Lower leg skin (tissue), 4 donors: ENCODE measurements around the gene POLG2. TPM values are rescaled to one million over a fixed set of nuclear protein-coding genes. Genes with fewer than 3 reads are reported as not detected.
"Not testable (repeated sequence)": the region's sequence is repeated elsewhere in the genome, so short reads cannot be mapped to it uniquely, and the experiment has no call there.

Source experiments
- DNase-seq, 2 donors: peaks; one replicate each; pipeline ENCODE4 v3.0.0-alpha.2; 2019; ENCODE audit warnings: low spot score in 2 of 2
- H3K4me3 ChIP-seq: fragments of 200-600 bp; sonication (generic); 2 replicates; pipeline ENCODE4 v1.5.1; 2017; ENCODE audit warnings: mild to moderate bottlenecking, low read depth; ENCODE audit not compliant: poor library complexity, severe bottlenecking
- POLR2A ChIP-seq, 2 donors: fragments of 450-650 bp; IDR thresholded peaks; one replicate each; pipeline ENCODE4 v1.6.1; 2016 to 2017; ENCODE audit warnings: antibody characterized with exemption in 2 of 2, mild to moderate bottlenecking in 1 of 2, moderate library complexity in 1 of 2
- WGBS, 2 donors: methylation state at CpG; one replicate each; pipeline ENCODE4 v1.1.5; 2018; 5-methylcytosine and 5-hydroxymethylcytosine counted together
- intact Hi-C: fragments of 100-400 bp; cut with DNase I; formaldehyde crosslinking; loops from one replicate; pipeline ENCODE4 v1.15.0; 2023; ENCODE audit warnings: low total_unique reads
- total RNA-seq, 4 donors: library from RNA; depleted of rRNA; stranded (reverse); fragments of >200 nt; gene quantifications; one replicate each; pipeline ENCODE4 v1.1.0, GENCODE V29; 2016
- TF ChIP-seq, protein P1 (sequence below), 3 donors: fragments of 450-650 bp; IDR thresholded peaks; one replicate each; pipeline ENCODE4 v1.5.1; 2016; ENCODE audit warnings: antibody characterized with exemption in 3 of 3, mild to moderate bottlenecking in 3 of 3, moderate library complexity in 2 of 3

The POLG2 gene
- total RNA-seq, 4 donors from 2014 or later: 2.2 to 7.7 (median 4.2) TPM

DNA sequence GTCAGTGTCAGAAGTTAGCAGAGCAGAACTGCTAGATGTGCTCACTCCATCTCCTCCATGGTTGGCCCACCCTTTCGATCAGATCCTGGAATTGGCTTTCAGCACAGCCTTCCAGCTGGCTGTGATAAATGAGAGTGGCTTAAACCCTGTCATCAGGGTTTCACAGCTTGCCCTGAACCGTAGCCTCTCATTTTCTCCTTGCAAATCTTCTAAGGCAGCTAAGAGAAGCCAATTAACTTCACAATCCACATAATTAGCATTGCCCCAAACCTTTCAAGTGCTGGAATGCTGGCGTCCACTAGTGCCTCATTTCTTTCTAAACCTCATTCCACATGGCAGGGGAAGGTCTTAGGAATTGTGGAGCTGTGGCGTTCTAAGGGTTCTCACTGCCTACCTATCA lies 26.2 kb downstream of the POLG2 start:
- H3K4me3 ChIP-seq: no peak overlapping the region
- intact Hi-C loops: no loop called here
- DNase-seq: peak in 1 of 2 donors; percentile 43
- TF ChIP-seq, protein P1, sequence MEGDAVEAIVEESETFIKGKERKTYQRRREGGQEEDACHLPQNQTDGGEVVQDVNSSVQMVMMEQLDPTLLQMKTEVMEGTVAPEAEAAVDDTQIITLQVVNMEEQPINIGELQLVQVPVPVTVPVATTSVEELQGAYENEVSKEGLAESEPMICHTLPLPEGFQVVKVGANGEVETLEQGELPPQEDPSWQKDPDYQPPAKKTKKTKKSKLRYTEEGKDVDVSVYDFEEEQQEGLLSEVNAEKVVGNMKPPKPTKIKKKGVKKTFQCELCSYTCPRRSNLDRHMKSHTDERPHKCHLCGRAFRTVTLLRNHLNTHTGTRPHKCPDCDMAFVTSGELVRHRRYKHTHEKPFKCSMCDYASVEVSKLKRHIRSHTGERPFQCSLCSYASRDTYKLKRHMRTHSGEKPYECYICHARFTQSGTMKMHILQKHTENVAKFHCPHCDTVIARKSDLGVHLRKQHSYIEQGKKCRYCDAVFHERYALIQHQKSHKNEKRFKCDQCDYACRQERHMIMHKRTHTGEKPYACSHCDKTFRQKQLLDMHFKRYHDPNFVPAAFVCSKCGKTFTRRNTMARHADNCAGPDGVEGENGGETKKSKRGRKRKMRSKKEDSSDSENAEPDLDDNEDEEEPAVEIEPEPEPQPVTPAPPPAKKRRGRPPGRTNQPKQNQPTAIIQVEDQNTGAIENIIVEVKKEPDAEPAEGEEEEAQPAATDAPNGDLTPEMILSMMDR (IDR thresholded peaks at IDR 0.05): no peak
- no peak for TF ChIP-seq POLR2A (IDR thresholded peaks at IDR 0.05)
- 73% methylated on average over 4 of the region's 4 CpGs for WGBS, 2 donors

DNA sequence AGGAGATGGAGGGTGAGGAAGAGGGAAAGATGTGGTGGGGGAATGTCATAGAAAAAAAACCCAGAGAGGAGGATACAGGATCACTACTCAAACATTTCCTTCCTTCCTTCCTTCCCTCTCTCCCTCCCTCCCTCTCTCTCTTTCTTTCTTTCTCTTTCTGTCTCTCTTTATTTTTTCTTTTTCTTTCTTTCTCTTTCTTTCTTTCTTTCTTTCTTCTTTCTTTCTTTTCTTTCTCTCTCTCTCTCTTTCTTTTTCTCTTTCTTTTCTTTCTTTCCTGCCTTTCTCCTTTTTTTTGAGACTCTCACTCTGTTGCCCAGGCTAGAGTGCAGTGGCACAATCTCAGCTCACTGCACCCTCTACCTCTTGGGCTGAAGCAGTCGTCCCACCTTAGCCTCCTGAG lies 30.0 kb downstream of the POLG2 start:
- H3K4me3 ChIP-seq, DNase-seq, intact Hi-C loops: not testable (repeated sequence)
- 58 to 65% methylated on average over 1 of the region's 1 CpG for WGBS, 2 donors

DNA sequence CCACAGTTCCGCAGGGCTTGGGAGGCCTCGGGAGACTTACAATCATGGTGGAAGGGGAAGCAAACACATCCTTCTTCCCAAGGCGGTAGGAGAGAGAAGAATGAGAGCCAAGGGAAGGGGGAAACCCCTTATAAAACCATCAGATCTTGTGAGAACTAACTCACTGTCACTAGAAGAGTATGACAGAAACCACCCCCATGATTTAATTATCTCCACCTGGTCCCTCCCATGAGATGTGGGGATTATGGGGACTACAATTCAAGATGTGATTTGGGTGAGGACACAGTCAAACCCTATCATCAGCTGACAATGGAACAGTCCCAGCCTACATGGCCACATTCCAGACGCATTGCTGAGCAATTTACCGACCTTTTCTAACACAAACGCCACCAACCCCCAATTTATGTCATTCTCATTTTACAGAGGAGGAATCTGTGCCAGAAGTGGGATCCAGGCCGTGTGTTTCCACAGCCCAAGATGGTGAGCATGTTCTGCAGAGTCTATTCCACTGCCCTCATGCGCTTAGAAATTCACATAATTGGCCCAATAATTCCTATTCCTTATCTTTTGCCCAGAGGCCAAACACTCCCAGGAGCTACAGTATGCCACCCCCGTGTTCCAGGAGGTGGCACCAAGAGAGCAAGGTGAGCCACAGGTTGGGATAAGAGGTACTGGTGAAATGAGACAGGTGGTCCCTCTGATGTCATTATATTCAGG lies 30.7 kb downstream of the POLG2 start:
- no peak overlapping the region for H3K4me3 ChIP-seq
- intact Hi-C loops: no loop called here
- no peak for DNase-seq
- no peak for TF ChIP-seq POLR2A (IDR thresholded peaks at IDR 0.05)
- TF ChIP-seq, protein P1 (IDR thresholded peaks at IDR 0.05): no peak
- 59 to 63% methylated on average over 9 of the region's 9 CpGs for WGBS, 2 donors

DNA sequence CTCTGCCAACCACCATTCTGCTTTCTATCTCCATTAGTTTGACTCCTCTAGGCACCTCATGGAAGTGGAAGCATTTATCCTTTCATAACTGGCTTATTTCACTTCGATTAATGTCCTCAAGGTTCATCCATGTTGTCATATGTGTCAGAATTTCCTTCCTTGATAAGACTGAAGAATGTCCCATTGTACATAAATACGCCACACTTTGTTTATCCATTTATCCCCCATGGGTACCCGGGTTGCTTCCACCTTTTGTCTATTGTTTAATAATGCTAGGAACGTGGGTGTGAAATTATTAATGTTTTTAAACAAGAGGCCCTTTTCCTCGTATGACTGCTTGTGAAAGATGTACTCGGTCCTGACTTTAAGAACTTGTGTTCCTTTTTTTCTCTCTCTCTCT lies 35.1 kb downstream of the POLG2 start:
- intact Hi-C loops: no loop called here
- no peak for DNase-seq
- H3K4me3 ChIP-seq: no peak overlapping the region
- TF ChIP-seq, protein P1 (IDR thresholded peaks at IDR 0.05): no peak
- TF ChIP-seq POLR2A (IDR thresholded peaks at IDR 0.05): no peak
- 67 to 75% methylated on average over 6 of the region's 6 CpGs for WGBS, 2 donors

DNA sequence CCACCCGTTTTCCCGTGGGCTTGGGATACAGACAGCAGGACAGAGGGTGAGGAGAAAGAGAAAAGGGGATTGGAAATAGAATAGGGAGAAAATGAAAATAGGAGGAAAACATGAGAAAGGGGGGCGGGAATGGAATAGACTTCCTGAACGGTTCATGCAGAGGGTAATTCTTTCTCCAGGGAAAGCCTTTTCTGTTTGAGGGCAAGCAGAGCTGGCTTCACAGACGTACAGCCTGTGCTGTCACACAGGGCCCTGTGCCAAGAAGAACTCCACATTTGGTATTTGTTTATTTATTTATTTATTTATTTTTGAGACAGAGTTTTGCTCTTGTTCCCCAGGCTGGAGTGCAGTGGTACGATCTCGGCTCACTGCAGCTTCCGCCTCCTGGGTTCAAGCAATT lies 35.9 kb downstream of the POLG2 start:
- WGBS, 2 donors: 60 to 65% methylated on average over 8 of the region's 8 CpGs
- intact Hi-C loops: no loop called here
- no peak overlapping the region for H3K4me3 ChIP-seq
- no peak for TF ChIP-seq POLR2A (IDR thresholded peaks at IDR 0.05)
- TF ChIP-seq, protein P1 (IDR thresholded peaks at IDR 0.05): no peak
- no peak for DNase-seq

DNA sequence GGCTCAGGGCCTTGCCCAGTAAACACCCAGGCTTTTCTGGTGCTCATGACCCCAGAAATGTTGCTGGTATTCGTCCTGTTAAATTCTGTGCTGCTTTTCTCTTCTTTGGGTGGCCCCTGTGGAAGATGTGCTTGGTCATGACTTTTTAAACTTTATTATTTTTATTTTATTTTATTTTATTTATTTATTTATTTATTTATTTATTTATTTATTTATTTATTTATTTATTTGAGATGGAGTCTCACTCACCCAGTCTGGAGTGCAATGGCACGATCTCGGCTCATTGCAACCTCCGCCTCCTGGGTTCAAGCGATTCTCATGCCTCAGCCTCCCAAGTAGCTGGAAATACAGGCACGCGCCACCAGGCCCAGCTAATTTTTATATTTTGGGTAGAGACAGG lies 37.0 kb downstream of the POLG2 start:
- H3K4me3 ChIP-seq, DNase-seq, intact Hi-C loops: not testable (repeated sequence)
- 98 to 99% methylated on average over 7 of the region's 7 CpGs for WGBS, 2 donors

DNA sequence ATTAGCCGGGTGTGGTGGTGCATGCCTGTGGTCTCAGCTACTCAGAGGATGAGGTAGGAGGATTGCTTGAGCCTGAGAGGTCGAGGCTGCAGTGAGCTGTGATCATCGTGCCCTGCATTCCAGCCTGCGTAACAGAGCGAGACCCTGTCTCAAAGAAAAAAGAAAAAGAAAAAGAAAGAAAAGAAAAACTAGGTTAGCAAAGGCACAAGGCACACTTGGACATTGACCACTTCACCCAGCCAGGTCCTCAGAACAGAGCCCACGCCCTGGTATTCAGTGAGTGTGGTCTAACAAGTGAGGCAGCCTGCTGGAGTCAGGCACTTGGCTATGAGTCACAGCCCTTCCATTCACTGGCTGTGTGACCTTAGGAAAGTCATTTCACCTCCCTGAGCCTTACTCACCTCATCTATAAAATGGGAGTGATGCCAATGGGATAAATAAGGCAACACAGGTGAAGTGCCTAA lies 37.5 kb downstream of the POLG2 start:
- TF ChIP-seq, protein P1 (IDR thresholded peaks at IDR 0.05): no peak
- TF ChIP-seq POLR2A (IDR thresholded peaks at IDR 0.05): no peak
- DNase-seq: no peak
- 81 to 87% methylated on average over 6 of the region's 6 CpGs for WGBS, 2 donors
- intact Hi-C loops: no loop called here
- no peak overlapping the region for H3K4me3 ChIP-seq
